Measurements from ENCODE around the gene FEN1. TPM values are rescaled to one million over a fixed set of nuclear protein-coding genes. Genes with fewer than 3 reads are reported as not detected.

Gene FEN1
- total RNA-seq, 1 donor from 2014 or later = 44.6 TPM

- TF ChIP-seq CTCF (conservative IDR thresholded peaks at IDR 0.05) = no peak
- Mint-ChIP-seq H3K9me3 (no peaks in the 10 kb centered on the region), H3K27ac (no peak overlapping the region), H3K36me3 (peaks cover 8% of the 10 kb centered on the region), H3K4me1 (ENCODE audit: unreplicated experiment) (peaks cover 38% of the 10 kb centered on the region), H3K4me3 (no peak overlapping the region), H3K27me3 (no peaks in the 10 kb centered on the region)
- DNase-seq (ENCODE audit: extremely low spot score, unreplicated experiment) = no peak
Measured at GRCh38 chr11:61833471-61833870, 40.8 kb downstream of the FEN1 start.

- no peaks in the 10 kb centered on the region for H3K27me3 Mint-ChIP-seq
Measured at GRCh38 chr11:61833926-61834277, 41.2 kb downstream of the FEN1 start.

GRCh38 chr11:61834278-61835048 lies 41.8 kb downstream of the FEN1 start:
- Mint-ChIP-seq H3K9me3 (no peaks in the 10 kb centered on the region), H3K36me3 (peaks cover 16% of the 10 kb centered on the region), H3K4me1 (ENCODE audit: unreplicated experiment) (peaks cover 35% of the 10 kb centered on the region), H3K4me3 (no peak overlapping the region), H3K27ac (no peak overlapping the region), H3K27me3 (no peaks in the 10 kb centered on the region)
- DNase-seq (ENCODE audit: extremely low spot score, unreplicated experiment) = no peak
- TF ChIP-seq CTCF (conservative IDR thresholded peaks at IDR 0.05) = no peak

More at GRCh38 chr11:61833926-61834277, 41.2 kb downstream of the FEN1 start:
- peaks cover 11% of the 10 kb centered on the region for H3K36me3 Mint-ChIP-seq
- H3K4me3 Mint-ChIP-seq = no peak overlapping the region
- no peak for DNase-seq (ENCODE audit: extremely low spot score, unreplicated experiment)
- TF ChIP-seq CTCF (conservative IDR thresholded peaks at IDR 0.05) = no peak
- H3K9me3 Mint-ChIP-seq = no peaks in the 10 kb centered on the region
- peaks cover 38% of the 10 kb centered on the region for H3K4me1 Mint-ChIP-seq (ENCODE audit: unreplicated experiment)
- H3K27ac Mint-ChIP-seq = no peak overlapping the region

GRCh38 chr11:61836193-61836592 lies 43.5 kb downstream of the FEN1 start:
- no peak for TF ChIP-seq CTCF (conservative IDR thresholded peaks at IDR 0.05)
- H3K36me3 Mint-ChIP-seq = peaks cover 27% of the 10 kb centered on the region
- no peaks in the 10 kb centered on the region for H3K27me3 Mint-ChIP-seq
- H3K4me1 Mint-ChIP-seq (ENCODE audit: unreplicated experiment) = peaks cover 23% of the 10 kb centered on the region
- no peak overlapping the region for H3K27ac Mint-ChIP-seq
- H3K4me3 Mint-ChIP-seq = no peak overlapping the region
- no peak for DNase-seq (ENCODE audit: extremely low spot score, unreplicated experiment)
- H3K9me3 Mint-ChIP-seq = no peaks in the 10 kb centered on the region

- Mint-ChIP-seq H3K27me3 (no peaks in the 10 kb centered on the region), H3K9me3 (no peaks in the 10 kb centered on the region), H3K27ac (no peak overlapping the region), H3K4me1 (ENCODE audit: unreplicated experiment) (peaks cover 16% of the 10 kb centered on the region), H3K4me3 (no peak overlapping the region), H3K36me3 (peaks cover 33% of the 10 kb centered on the region)
- no peak for TF ChIP-seq CTCF (conservative IDR thresholded peaks at IDR 0.05)
- DNase-seq (ENCODE audit: extremely low spot score, unreplicated experiment) = no peak
Measured at GRCh38 chr11:61837411-61838005, 44.8 kb downstream of the FEN1 start.
